NB4 (cell line): ENCODE results near the gene THAP10.

Experiments
- DNase-seq: peaks from one replicate; pipeline ENCODE4 v3.0.0; 2010; ENCODE audit warnings: low read depth
- H3K4me3 ChIP-seq: one replicate; pipeline ENCODE4 v1.5.1; 2011; ENCODE audit warnings: mild to moderate bottlenecking, low read depth, low read length, moderate library complexity
- CTCF ChIP-seq: IDR thresholded peaks from one replicate; pipeline ENCODE4 v1.5.1; 2012; ENCODE audit warnings: low read depth, low read length
- MAX ChIP-seq: IDR thresholded peaks from 2 replicates; pipeline ENCODE4 v1.6.1; 2011; ENCODE audit warnings: low read depth, low read length
- MYC ChIP-seq: IDR thresholded peaks from 2 replicates; pipeline ENCODE4 v1.6.1; 2011; ENCODE audit warnings: low read depth, low read length
- POLR2A ChIP-seq: IDR thresholded peaks from 2 replicates; pipeline ENCODE4 v1.6.1; 2011; ENCODE audit warnings: mild to moderate bottlenecking; ENCODE audit not compliant: insufficient read length; ENCODE audit errors: extremely low read depth

THAP10 gene

GRCh38 chr15:70832176-70832575, 60.1 kb downstream of the THAP10 start:
- DNase-seq = no peak
- TF ChIP-seq POLR2A (no peak), CTCF (no peak), MAX (no peak), MYC (no peak)

More at GRCh38 chr15:70832176-70832575, 60.1 kb downstream of the THAP10 start:
- no peak overlapping the region for H3K4me3 ChIP-seq
